Endothelial cell of umbilical vein (primary cell): ENCODE data around the gene NR1I3. TPM values are rescaled to one million over a fixed set of nuclear protein-coding genes. Genes with fewer than 3 reads are reported as not detected.

Experiments
- BruUV-seq: library from RNA; stranded (reverse); fragments of 400-500 nt; replicated peaks from 2 replicates; lab custom pipeline; 2021; lab: Mats Ljungman, UMichigan
- CTCF ChIA-PET: fragments of 300-600, 350-600 bp; sonication (Branson Sonifier 250); formaldehyde crosslinking; loops from one replicate; lab custom pipeline; 2021; ENCODE audit warnings: antibody characterized with exemption, inconsistent platforms; lab: Charles Lee
- POLR2A ChIA-PET: fragments of 300-600, 350-600 bp; sonication (Branson Sonifier 250); formaldehyde crosslinking; loops from one replicate; lab custom pipeline; 2021; ENCODE audit warnings: antibody characterized with exemption, inconsistent platforms; lab: Charles Lee
- DNase-seq: peaks from one replicate; pipeline ENCODE4 v3.0.0-alpha.2; 2011; ENCODE audit warnings: low read depth, low spot score
- FAIRE-seq: peaks from 2 replicates; lab custom pipeline; 2011; peaks lifted over from hg19 to GRCh38; lab: Jason Lieb, UNC
- H2AFZ ChIP-seq: 2 replicates; pipeline ENCODE4 v1.6.0; 2012; ENCODE audit warnings: low read depth, low read length, control low read depth, inconsistent platforms
- H3K27ac ChIP-seq: 2 replicates; pipeline ENCODE4 v1.5.1; 2011; ENCODE audit warnings: low read depth, mild to moderate bottlenecking, control low read depth, low read length, moderate library complexity; ENCODE audit not compliant: insufficient read depth
- H3K27me3 ChIP-seq, 2 experiments: 2 replicates each; pipeline versions ENCODE4 v1.6.0 to v1.6.1; 2011; ENCODE audit warnings: low read length in 2 of 2, mixed read lengths in 1 of 2; ENCODE audit not compliant: control insufficient read depth in 2 of 2, insufficient read depth in 2 of 2
- H3K36me3 ChIP-seq, 2 experiments: 2 replicates in 1 of 2; 3 replicates in 1 of 2; pipeline ENCODE4 v1.5.1; 2011; ENCODE audit warnings: low read length in 2 of 2, mild to moderate bottlenecking in 1 of 2, moderate library complexity in 1 of 2; ENCODE audit not compliant: control insufficient read depth in 2 of 2, insufficient read depth in 2 of 2; ENCODE audit errors: extremely low read depth in 1 of 2
- H3K4me1 ChIP-seq: 3 replicates; pipeline ENCODE4 v1.5.1; 2011; ENCODE audit warnings: mild to moderate bottlenecking, low read length; ENCODE audit not compliant: control insufficient read depth, insufficient read depth; ENCODE audit errors: extremely low read depth
- H3K4me2 ChIP-seq: 2 replicates; pipeline ENCODE4 v1.6.1; 2011; ENCODE audit warnings: low read length, control low read depth, mixed read lengths; ENCODE audit not compliant: insufficient read depth
- H3K4me3 ChIP-seq, 3 experiments: fragments of 200-600 bp in 1 of 3; sonication (generic), shearing (Covaris generic) in 1 of 3; replicated peaks in 1 of 3; 2 replicates each; pipeline ENCODE4 v1.5.1; 2011 to 2016; ENCODE audit warnings: control low read depth in 3 of 3, low read length in 3 of 3, mild to moderate bottlenecking in 2 of 3, inconsistent platforms in 1 of 3, low read depth in 1 of 3, moderate library complexity in 1 of 3; ENCODE audit not compliant: insufficient read depth in 1 of 3
- H3K79me2 ChIP-seq: 2 replicates; pipeline ENCODE4 v1.6.0; 2012; ENCODE audit warnings: low read length, inconsistent platforms; ENCODE audit not compliant: control insufficient read depth, insufficient read depth
- H3K9ac ChIP-seq: replicated peaks from 2 replicates; pipeline ENCODE3; 2011; ENCODE audit warnings: low read length, control low read depth; ENCODE audit not compliant: insufficient read depth; ENCODE audit errors: extremely low read depth
- H3K9me1 ChIP-seq: replicated peaks from 3 replicates; pipeline ENCODE4 v1.6.0; 2011; ENCODE audit warnings: mild to moderate bottlenecking, low read length; ENCODE audit not compliant: control insufficient read depth, insufficient read depth; ENCODE audit errors: extremely low read depth
- H3K9me3 ChIP-seq: replicated peaks from 2 replicates; pipeline ENCODE4 v1.5.1; 2012; ENCODE audit warnings: low read length, inconsistent platforms; ENCODE audit not compliant: control insufficient read depth, insufficient read depth
- H4K20me1 ChIP-seq: replicated peaks from 2 replicates; pipeline ENCODE3; 2011; ENCODE audit warnings: mild to moderate bottlenecking, low read length; ENCODE audit not compliant: control insufficient read depth, insufficient read depth; ENCODE audit errors: extremely low read depth
- EZH2 ChIP-seq: IDR thresholded peaks from 2 replicates; pipeline ENCODE4 v1.6.1; 2012; ENCODE audit warnings: borderline replicate concordance, low read depth, mild to moderate bottlenecking, moderate library complexity, low read length, inconsistent platforms; ENCODE audit not compliant: severe bottlenecking
- FOS ChIP-seq: IDR thresholded peaks from 2 replicates; pipeline ENCODE4 v1.6.1; 2011; ENCODE audit warnings: mild to moderate bottlenecking, low read length, moderate library complexity, borderline replicate concordance; ENCODE audit not compliant: insufficient read depth
- GATA2 ChIP-seq: IDR thresholded peaks from 2 replicates; pipeline ENCODE4 v1.7.0; 2011; ENCODE audit warnings: low read depth, mild to moderate bottlenecking, moderate library complexity, mixed read lengths, low read length; ENCODE audit not compliant: insufficient read length, insufficient read depth
- JUN ChIP-seq: IDR thresholded peaks from 2 replicates; pipeline ENCODE4 v1.6.1; 2011; ENCODE audit warnings: borderline replicate concordance, low read depth; ENCODE audit not compliant: insufficient read length, insufficient read depth
- MYC ChIP-seq: IDR thresholded peaks from one replicate; pipeline ENCODE4 v1.6.1; 2011; ENCODE audit warnings: mild to moderate bottlenecking, low read depth, low read length
- POLR2A ChIP-seq: IDR thresholded peaks from 2 replicates; pipeline ENCODE4 v1.6.1; 2012; ENCODE audit warnings: low read depth, mild to moderate bottlenecking, control low read depth, low read length
- POLR2AphosphoS5 ChIP-seq: IDR thresholded peaks from 2 replicates; pipeline ENCODE4 v1.6.1; 2012; ENCODE audit warnings: low read depth, mild to moderate bottlenecking, control low read depth, low read length, moderate library complexity; ENCODE audit not compliant: insufficient read depth
- dilution Hi-C: fragments of 300-500 bp; cut with MboI; formaldehyde crosslinking; loops from one replicate; pipeline ENCODE4 v1.15.0; 2019; ENCODE audit warnings: low sequenced_read_pairs; ENCODE audit not compliant: extremely low pct_ligation_motif_present
- intact Hi-C: fragments of 100-400 bp; cut with micrococcal nuclease; formaldehyde crosslinking; loops from one replicate; pipeline ENCODE4 v1.10.0; 2022
- polyA plus RNA-seq, 4 experiments: library from polyadenylated mRNA; depleted of rRNA in 3 of 4; stranded (reverse) in 3 of 4; unstranded in 1 of 4; fragments of >200 nt; gene quantifications; 2 replicates each; pipeline versions ENCODE4 v1.2.1 to v1.2.3, GENCODE V29; 2011 to 2012; ENCODE audit warnings: missing spikeins in 1 of 4
- total RNA-seq: library from RNA; stranded (reverse); gene quantifications from 2 replicates; pipeline ENCODE4 v1.2.3, GENCODE V29; 2021
- TF ChIP-seq, protein P1 (sequence below), 2 donors: IDR thresholded peaks; 1 replicate in 1 of 2; 2 replicates in 1 of 2; pipeline ENCODE4 v1.5.1; 2011; ENCODE audit warnings: low read length in 2 of 2, mild to moderate bottlenecking in 2 of 2, moderate library complexity in 2 of 2, control low read depth in 1 of 2, inconsistent platforms in 1 of 2, low read depth in 1 of 2; ENCODE audit not compliant: insufficient read depth in 1 of 2; ENCODE audit errors: extremely low read depth in 1 of 2
- TF ChIP-seq, protein P2 (sequence below): IDR thresholded peaks from 2 replicates; pipeline ENCODE4 v1.6.1; 2011; ENCODE audit not compliant: insufficient read depth, insufficient read length

Gene NR1I3
- total and polyA plus RNA-seq, 2 donors (not counting 3 experiments of a cell fraction or from before 2014, with no cell fraction given): not detected

DNA sequence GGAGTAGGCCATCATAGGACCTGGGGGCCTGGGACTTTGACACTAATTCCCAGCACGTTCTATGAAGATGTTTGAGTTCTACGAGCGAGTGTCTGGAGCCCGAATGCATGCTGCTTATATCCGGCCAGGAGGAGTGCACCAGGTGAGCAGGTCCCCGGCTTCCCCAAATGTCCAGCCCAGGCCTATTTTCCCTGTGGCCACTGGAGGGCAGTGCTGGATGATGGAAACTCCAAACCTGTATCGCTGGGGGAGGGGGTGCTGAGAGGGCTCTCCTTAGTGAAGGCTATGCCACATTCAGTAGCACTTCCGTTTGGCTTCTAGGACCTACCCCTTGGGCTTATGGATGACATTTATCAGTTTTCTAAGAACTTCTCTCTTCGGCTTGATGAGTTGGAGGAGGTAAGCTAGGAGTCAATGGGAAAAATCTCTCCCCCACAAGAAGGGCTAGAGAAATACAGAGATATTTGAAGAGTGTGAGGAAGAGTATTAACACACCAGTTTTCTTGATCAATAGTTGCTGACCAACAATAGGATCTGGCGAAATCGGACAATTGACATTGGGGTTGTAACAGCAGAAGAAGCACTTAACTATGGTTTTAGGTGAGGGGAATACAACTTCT is 28.1 kb downstream of the NR1I3 start:
- POLR2A ChIA-PET: no interaction called here
- H3K4me2 ChIP-seq: no peak overlapping the region
- no peaks in the 10 kb centered on the region for H3K27me3 ChIP-seq
- BruUV-seq: no TSS peak
- H3K9ac ChIP-seq: no peak overlapping the region
- H3K79me2 ChIP-seq: peaks cover 14% of the 10 kb centered on the region
- peaks cover 36 to 47% of the 10 kb centered on the region in 2 experiments for H3K36me3 ChIP-seq
- intact Hi-C loops: loop anchor here (1.0 kb wide), 3 partner anchors 15 to 172 kb away; no protein-coding TSS in a partner anchor
- peaks cover 10% of the 10 kb centered on the region for H3K4me1 ChIP-seq
- no peaks in the 10 kb centered on the region for H3K9me3 ChIP-seq
- H4K20me1 ChIP-seq: no peaks in the 10 kb centered on the region
- CTCF ChIA-PET: interaction anchor here (1.0 to 4.8 kb wide), 11 partner anchors 8 to 172 kb away, joined by 4 to 55 read pairs (median 9); partner anchors contain the start of genes ADAMTS4, APOA2 and TOMM40L
- H2AFZ ChIP-seq: no peak overlapping the region
- no peak overlapping the region for H3K4me3 ChIP-seq
- DNase-seq (peak; percentile 62), FAIRE-seq (peak; percentile 85)
- H3K9me1 ChIP-seq: no peaks in the 10 kb centered on the region
- TF ChIP-seq EZH2: no peak
- TF ChIP-seq, protein P1, sequence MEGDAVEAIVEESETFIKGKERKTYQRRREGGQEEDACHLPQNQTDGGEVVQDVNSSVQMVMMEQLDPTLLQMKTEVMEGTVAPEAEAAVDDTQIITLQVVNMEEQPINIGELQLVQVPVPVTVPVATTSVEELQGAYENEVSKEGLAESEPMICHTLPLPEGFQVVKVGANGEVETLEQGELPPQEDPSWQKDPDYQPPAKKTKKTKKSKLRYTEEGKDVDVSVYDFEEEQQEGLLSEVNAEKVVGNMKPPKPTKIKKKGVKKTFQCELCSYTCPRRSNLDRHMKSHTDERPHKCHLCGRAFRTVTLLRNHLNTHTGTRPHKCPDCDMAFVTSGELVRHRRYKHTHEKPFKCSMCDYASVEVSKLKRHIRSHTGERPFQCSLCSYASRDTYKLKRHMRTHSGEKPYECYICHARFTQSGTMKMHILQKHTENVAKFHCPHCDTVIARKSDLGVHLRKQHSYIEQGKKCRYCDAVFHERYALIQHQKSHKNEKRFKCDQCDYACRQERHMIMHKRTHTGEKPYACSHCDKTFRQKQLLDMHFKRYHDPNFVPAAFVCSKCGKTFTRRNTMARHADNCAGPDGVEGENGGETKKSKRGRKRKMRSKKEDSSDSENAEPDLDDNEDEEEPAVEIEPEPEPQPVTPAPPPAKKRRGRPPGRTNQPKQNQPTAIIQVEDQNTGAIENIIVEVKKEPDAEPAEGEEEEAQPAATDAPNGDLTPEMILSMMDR (IDR thresholded peaks at IDR 0.05; ENCODE audit: extremely low read depth in 1 of 2, insufficient read depth in 1 of 2, low read depth in 1 of 2, low read length in 2 of 2): peak; percentile 89 to 91
- TF ChIP-seq, protein P2, sequence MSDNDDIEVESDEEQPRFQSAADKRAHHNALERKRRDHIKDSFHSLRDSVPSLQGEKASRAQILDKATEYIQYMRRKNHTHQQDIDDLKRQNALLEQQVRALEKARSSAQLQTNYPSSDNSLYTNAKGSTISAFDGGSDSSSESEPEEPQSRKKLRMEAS: no peak
- dilution Hi-C loops: no loop called here
- H3K27ac ChIP-seq: no peak overlapping the region

DNA sequence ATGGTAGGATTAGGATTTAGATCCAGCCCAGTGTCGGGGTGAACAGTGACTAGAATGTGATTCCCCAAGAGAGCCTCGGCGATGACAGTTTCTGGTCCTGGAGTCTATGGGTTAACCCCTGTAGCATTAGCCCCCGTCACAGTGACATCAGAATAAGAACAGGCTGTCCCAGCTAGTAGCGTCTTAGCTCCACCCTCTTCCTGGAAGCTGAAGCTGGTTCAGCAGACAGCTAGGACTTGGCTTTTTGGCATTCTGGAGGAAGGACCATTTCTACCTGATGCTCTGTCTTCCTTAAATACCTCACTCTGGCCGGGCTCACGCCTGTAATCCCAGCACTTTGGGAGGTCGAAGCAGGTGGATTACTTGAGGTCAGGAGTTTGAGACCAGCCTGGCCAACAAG is 30.8 kb downstream of the NR1I3 start:
- TF ChIP-seq POLR2A (no peak), GATA2 (no peak), JUN (no peak), FOS (no peak), MYC (no peak), EZH2 (no peak), POLR2AphosphoS5 (no peak)
- TF ChIP-seq, protein P2: no peak
- TF ChIP-seq, protein P1 (IDR thresholded peaks at IDR 0.05; ENCODE audit: extremely low read depth in 1 of 2, insufficient read depth in 1 of 2, low read depth in 1 of 2, low read length in 2 of 2): no peak
- H2AFZ ChIP-seq: no peak overlapping the region
- ChIA-PET POLR2A (no interaction called here), CTCF (interaction anchor here (0.8 to 3.5 kb wide), 9 partner anchors 8 to 175 kb away, joined by 3 to 20 read pairs (median 4); partner anchors contain the start of genes ADAMTS4, FCER1G and TOMM40L)
- no TSS peak for BruUV-seq
- H3K4me1 ChIP-seq: peaks cover 17% of the 10 kb centered on the region
- peaks cover 21 to 34% of the 10 kb centered on the region in 2 experiments for H3K36me3 ChIP-seq
- FAIRE-seq: no peak
- intact Hi-C loops (no loop called here), dilution Hi-C loops (no loop called here)
- H3K4me3 ChIP-seq: no peak overlapping the region
- no peaks in the 10 kb centered on the region for H3K27me3 ChIP-seq
- peaks cover 36% of the 10 kb centered on the region for H3K79me2 ChIP-seq
- no peaks in the 10 kb centered on the region for H3K9me3 ChIP-seq
- no peaks in the 10 kb centered on the region for H3K9me1 ChIP-seq
- no peak for DNase-seq
- H3K4me2 ChIP-seq: no peak overlapping the region
- H3K9ac ChIP-seq: no peak overlapping the region
- no peaks in the 10 kb centered on the region for H4K20me1 ChIP-seq
- H3K27ac ChIP-seq: peak overlapping the region; percentile 35
